GM23248 (cell line): ENCODE measurements around the gene SH3GLB1. TPM values are rescaled to one million over a fixed set of nuclear protein-coding genes. Genes with fewer than 3 reads are reported as not detected.

ENCODE experiments used
- DNase-seq: peaks from one replicate; pipeline ENCODE4 v3.0.0-alpha.2; 2015
- H2AFZ ChIP-seq: fragments of 200-600 bp; sonication (generic); 2 replicates; pipeline ENCODE4 v1.6.1; 2016; ENCODE audit warnings: antibody characterized with exemption
- H3F3A ChIP-seq: fragments of 200-600 bp; sonication (generic); 2 replicates; pipeline ENCODE4 v1.6.1; 2016; ENCODE audit warnings: mild to moderate bottlenecking, antibody characterized with exemption, mixed run types; ENCODE audit not compliant: insufficient read depth
- H3K27ac ChIP-seq: fragments of 200-600 bp; sonication (generic); 2 replicates; pipeline ENCODE4 v1.5.1; 2016; ENCODE audit warnings: mild to moderate bottlenecking
- H3K27me3 ChIP-seq: fragments of 200-600 bp; sonication (generic); replicated peaks from 2 replicates; pipeline ENCODE4 v1.6.1; 2016; ENCODE audit warnings: mild to moderate bottlenecking; ENCODE audit not compliant: insufficient read depth
- H3K36me3 ChIP-seq: fragments of 200-600 bp; sonication (generic); 2 replicates; pipeline ENCODE4 v1.6.1; 2016; ENCODE audit warnings: low read depth, mild to moderate bottlenecking
- H3K4me1 ChIP-seq: fragments of 200-600 bp; sonication (generic); 2 replicates; pipeline ENCODE4 v1.6.1; 2016; ENCODE audit warnings: mild to moderate bottlenecking; ENCODE audit not compliant: insufficient read depth
- H3K4me2 ChIP-seq: fragments of 200-600 bp; sonication (generic); one replicate; pipeline ENCODE4 v1.6.1; 2016; ENCODE audit warnings: mild to moderate bottlenecking; ENCODE audit not compliant: unreplicated experiment
- H3K4me3 ChIP-seq: fragments of 200-600 bp; sonication (generic); 2 replicates; pipeline ENCODE4 v1.5.1; 2016; ENCODE audit warnings: mild to moderate bottlenecking
- H3K79me2 ChIP-seq: fragments of 200-600 bp; sonication (generic); 2 replicates; pipeline ENCODE4 v1.6.1; 2016; ENCODE audit warnings: mild to moderate bottlenecking; ENCODE audit not compliant: insufficient read depth
- H3K9ac ChIP-seq: fragments of 200-600 bp; sonication (generic); 2 replicates; pipeline ENCODE4 v1.6.1; 2016; ENCODE audit warnings: mild to moderate bottlenecking
- H3K9me2 ChIP-seq: fragments of 200-600 bp; sonication (generic); 2 replicates; pipeline ENCODE4 v1.6.1; 2016; ENCODE audit warnings: mixed run types, mild to moderate bottlenecking, moderate library complexity; ENCODE audit not compliant: insufficient read depth
- H3K9me3 ChIP-seq: fragments of 200-600 bp; sonication (generic); one replicate; pipeline ENCODE4 v1.6.1; 2017; ENCODE audit warnings: low read depth
- H4K20me1 ChIP-seq: fragments of 200-600 bp; sonication (generic); 2 replicates; pipeline ENCODE4 v1.6.0; 2016; ENCODE audit not compliant: insufficient read depth
- EZH2 ChIP-seq: fragments of 200-600 bp; sonication (generic); IDR thresholded peaks from 2 replicates; pipeline ENCODE4 v1.6.1; 2018; ENCODE audit warnings: antibody characterized with exemption, mild to moderate bottlenecking; ENCODE audit not compliant: insufficient read depth, poor library complexity, severe bottlenecking
- EZH2phosphoT487 ChIP-seq: fragments of 200-600 bp; sonication (generic); IDR thresholded peaks from 2 replicates; pipeline ENCODE4 v1.6.1; 2018; ENCODE audit warnings: antibody characterized with exemption, moderate library complexity, mild to moderate bottlenecking, low read depth; ENCODE audit not compliant: insufficient read depth
- whole genome bisulfite sequencing, 2 experiments: methylation state at CpG; one replicate each; pipeline ENCODE4 v1.1.6; 2015 to 2017; ENCODE audit warnings: low lambda C conversion rate in 2 of 2, low coverage in 1 of 2; ENCODE audit errors: missing lambda C conversion rate in 2 of 2; 5-methylcytosine and 5-hydroxymethylcytosine counted together
- in situ Hi-C: fragments of 300-500 bp; cut with MboI; formaldehyde crosslinking; loops from 2 replicates; pipeline ENCODE4 v1.15.0; 2020
- polyA plus RNA-seq: library from polyadenylated mRNA; unstranded; fragments of >200 nt; fragmentation: Nextera tagmentation; extraction: Ambion mirVana; gene quantifications from 2 replicates; pipeline ENCODE4 v1.2.1, GENCODE V29; 2016
- total RNA-seq: library from RNA; depleted of rRNA; stranded (reverse); fragments of >200 nt; shearing (Covaris generic); gene quantifications from 2 replicates; pipeline ENCODE4 v1.2.3, GENCODE V29; 2014

The SH3GLB1 gene
- total and polyA plus RNA-seq, 2 experiments from 2014 or later: 36.0 to 131 TPM

GRCh38 chr1:86714561-86715244 is 10.3 kb downstream of the SH3GLB1 start:
- WGBS, 2 experiments: 76 to 78% methylated on average over 3 of the region's 3 CpGs
- Histone ChIP-seq H3K4me1 (peaks cover 28% of the 10 kb centered on the region), H3K79me2 (peaks cover 100% of the 10 kb centered on the region), H3K9me3 (no peaks in the 10 kb centered on the region), H2AFZ (no peak overlapping the region), H3K27me3 (no peaks in the 10 kb centered on the region), H4K20me1 (peaks cover 12% of the 10 kb centered on the region), H3K9ac (no peak overlapping the region), H3K4me3 (no peak overlapping the region), H3K27ac (no peak overlapping the region), H3K9me2 (no peaks in the 10 kb centered on the region), H3K36me3 (peaks cover 25% of the 10 kb centered on the region), H3K4me2 (no peak overlapping the region), H3F3A (no peaks in the 10 kb centered on the region)
- in situ Hi-C loops: no loop called here
- TF ChIP-seq EZH2 (no peak), EZH2phosphoT487 (no peak)
- no peak for DNase-seq

GRCh38 chr1:86718786-86719185 is 14.4 kb downstream of the SH3GLB1 start:
- no peak overlapping the region for H3K9ac ChIP-seq
- no peak overlapping the region for H3K4me3 ChIP-seq
- in situ Hi-C loops: no loop called here
- DNase-seq: no peak
- no peak overlapping the region for H3K4me2 ChIP-seq
- H4K20me1 ChIP-seq: peaks cover 7% of the 10 kb centered on the region
- no peaks in the 10 kb centered on the region for H3K9me3 ChIP-seq
- TF ChIP-seq EZH2: no peak
- no peak for TF ChIP-seq EZH2phosphoT487
- H3F3A ChIP-seq: no peaks in the 10 kb centered on the region
- no peaks in the 10 kb centered on the region for H3K27me3 ChIP-seq
- no peak overlapping the region for H3K27ac ChIP-seq
- H3K79me2 ChIP-seq: peaks cover 100% of the 10 kb centered on the region
- H3K4me1 ChIP-seq: peaks cover 10% of the 10 kb centered on the region
- peaks cover 55% of the 10 kb centered on the region for H3K36me3 ChIP-seq
- H3K9me2 ChIP-seq: no peaks in the 10 kb centered on the region
- 97 to 99% methylated on average over 2 of the region's 2 CpGs for WGBS, 2 experiments
- H2AFZ ChIP-seq: no peak overlapping the region

- 94 to 100% methylated on average over 1 of the region's 1 CpG for WGBS, 2 experiments
- in situ Hi-C loops: no loop called here
- Histone ChIP-seq H4K20me1 (no peaks in the 10 kb centered on the region), H3K9ac (no peak overlapping the region), H3K4me3 (no peak overlapping the region), H3K9me2 (no peaks in the 10 kb centered on the region), H3K4me1 (0 out of 2 replicates have a peak, but pooled peaks cover 5% of the 10 kb centered on the region), H3K36me3 (peaks cover 61% of the 10 kb centered on the region), H3K4me2 (no peak overlapping the region), H3K27me3 (no peaks in the 10 kb centered on the region), H3K27ac (no peak overlapping the region), H2AFZ (no peak overlapping the region), H3F3A (peaks cover 9% of the 10 kb centered on the region; the same call in 1 of the 2 replicates), H3K79me2 (peaks cover 53% of the 10 kb centered on the region), H3K9me3 (no peaks in the 10 kb centered on the region)
- no peak for DNase-seq
- TF ChIP-seq EZH2 (no peak), EZH2phosphoT487 (no peak)
Observed at GRCh38 chr1:86731416-86731815, 27.0 kb downstream of the SH3GLB1 start.

- in situ Hi-C loops: no loop called here
- H3K36me3 ChIP-seq: peaks cover 55% of the 10 kb centered on the region
- DNase-seq: peak; percentile 13
Observed at GRCh38 chr1:86733340-86733739, 29.0 kb downstream of the SH3GLB1 start.

More at GRCh38 chr1:86733340-86733739, 29.0 kb downstream of the SH3GLB1 start:
- Histone ChIP-seq H3K27me3 (no peaks in the 10 kb centered on the region), H3K9me3 (no peaks in the 10 kb centered on the region), H3F3A (peaks cover 6% of the 10 kb centered on the region; the same call in 1 of the 2 replicates), H3K9me2 (no peaks in the 10 kb centered on the region), H3K4me1 (0 out of 2 replicates have a peak, but pooled peaks cover 5% of the 10 kb centered on the region), H3K27ac (no peak overlapping the region), H4K20me1 (no peaks in the 10 kb centered on the region), H3K4me3 (no peak overlapping the region), H3K4me2 (no peak overlapping the region), H2AFZ (no peak overlapping the region), H3K9ac (no peak overlapping the region), H3K79me2 (peaks cover 42% of the 10 kb centered on the region)
- no peak for TF ChIP-seq EZH2
- no peak for TF ChIP-seq EZH2phosphoT487
- WGBS, 2 experiments: 24 to 37% methylated on average over 2 of the region's 2 CpGs
